GM13977 (cell line): ENCODE results near the gene UBAC2.

ENCODE experiments used
- DNase-seq: peaks from one replicate; pipeline ENCODE4 v3.0.0; 2012; ENCODE audit warnings: low spot score
- in situ Hi-C: fragments of 300-500 bp; cut with MboI; formaldehyde crosslinking; loops from one replicate; pipeline ENCODE4 v1.12.0; 2022; ENCODE audit warnings: low sequenced_read_pairs, low pct_unique_long_range_greater_than_20kb, mixed read lengths, inconsistent platforms; ENCODE audit not compliant: unreplicated experiment
- TF ChIP-seq, protein P1 (sequence below): IDR thresholded peaks from 2 replicates; pipeline ENCODE4 v1.5.1; 2012; ENCODE audit warnings: mild to moderate bottlenecking, control low read depth; ENCODE audit not compliant: insufficient read depth; ENCODE audit errors: extremely low read depth, missing control alignments

UBAC2 gene

DNA sequence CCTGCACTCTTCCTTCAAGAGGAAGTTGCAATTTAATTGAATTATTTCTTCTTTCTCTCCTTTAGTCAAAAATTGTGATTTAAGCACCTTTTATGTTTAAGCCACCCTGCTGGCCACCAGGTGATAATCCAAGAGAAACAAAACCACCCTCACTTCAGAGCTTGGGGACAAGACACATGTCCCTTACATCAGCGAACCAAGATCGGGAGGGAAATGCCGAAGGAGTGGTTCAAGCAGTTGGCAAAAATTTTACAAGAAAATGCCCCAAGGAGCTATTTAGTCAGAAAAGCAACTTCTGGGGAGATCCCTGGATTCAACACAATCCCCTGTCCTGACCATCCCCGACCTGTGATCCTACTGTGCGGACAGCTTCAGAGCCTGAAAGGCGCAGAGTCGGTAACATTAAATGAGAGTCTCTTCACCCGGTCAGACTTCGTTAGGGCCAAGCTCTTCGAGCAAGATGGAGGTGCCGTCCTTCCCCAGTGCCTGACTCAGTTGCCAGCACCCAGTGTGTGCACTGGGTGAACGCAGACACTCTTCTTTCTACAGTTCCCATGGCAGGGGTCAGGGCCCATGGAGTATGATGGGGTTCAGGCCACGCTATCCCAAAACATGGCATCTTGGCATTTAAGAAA is 222.0 kb downstream of the UBAC2 start:
- TF ChIP-seq, protein P1, sequence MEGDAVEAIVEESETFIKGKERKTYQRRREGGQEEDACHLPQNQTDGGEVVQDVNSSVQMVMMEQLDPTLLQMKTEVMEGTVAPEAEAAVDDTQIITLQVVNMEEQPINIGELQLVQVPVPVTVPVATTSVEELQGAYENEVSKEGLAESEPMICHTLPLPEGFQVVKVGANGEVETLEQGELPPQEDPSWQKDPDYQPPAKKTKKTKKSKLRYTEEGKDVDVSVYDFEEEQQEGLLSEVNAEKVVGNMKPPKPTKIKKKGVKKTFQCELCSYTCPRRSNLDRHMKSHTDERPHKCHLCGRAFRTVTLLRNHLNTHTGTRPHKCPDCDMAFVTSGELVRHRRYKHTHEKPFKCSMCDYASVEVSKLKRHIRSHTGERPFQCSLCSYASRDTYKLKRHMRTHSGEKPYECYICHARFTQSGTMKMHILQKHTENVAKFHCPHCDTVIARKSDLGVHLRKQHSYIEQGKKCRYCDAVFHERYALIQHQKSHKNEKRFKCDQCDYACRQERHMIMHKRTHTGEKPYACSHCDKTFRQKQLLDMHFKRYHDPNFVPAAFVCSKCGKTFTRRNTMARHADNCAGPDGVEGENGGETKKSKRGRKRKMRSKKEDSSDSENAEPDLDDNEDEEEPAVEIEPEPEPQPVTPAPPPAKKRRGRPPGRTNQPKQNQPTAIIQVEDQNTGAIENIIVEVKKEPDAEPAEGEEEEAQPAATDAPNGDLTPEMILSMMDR: no peak
- DNase-seq: no peak
- in situ Hi-C loops: no loop called here

DNA sequence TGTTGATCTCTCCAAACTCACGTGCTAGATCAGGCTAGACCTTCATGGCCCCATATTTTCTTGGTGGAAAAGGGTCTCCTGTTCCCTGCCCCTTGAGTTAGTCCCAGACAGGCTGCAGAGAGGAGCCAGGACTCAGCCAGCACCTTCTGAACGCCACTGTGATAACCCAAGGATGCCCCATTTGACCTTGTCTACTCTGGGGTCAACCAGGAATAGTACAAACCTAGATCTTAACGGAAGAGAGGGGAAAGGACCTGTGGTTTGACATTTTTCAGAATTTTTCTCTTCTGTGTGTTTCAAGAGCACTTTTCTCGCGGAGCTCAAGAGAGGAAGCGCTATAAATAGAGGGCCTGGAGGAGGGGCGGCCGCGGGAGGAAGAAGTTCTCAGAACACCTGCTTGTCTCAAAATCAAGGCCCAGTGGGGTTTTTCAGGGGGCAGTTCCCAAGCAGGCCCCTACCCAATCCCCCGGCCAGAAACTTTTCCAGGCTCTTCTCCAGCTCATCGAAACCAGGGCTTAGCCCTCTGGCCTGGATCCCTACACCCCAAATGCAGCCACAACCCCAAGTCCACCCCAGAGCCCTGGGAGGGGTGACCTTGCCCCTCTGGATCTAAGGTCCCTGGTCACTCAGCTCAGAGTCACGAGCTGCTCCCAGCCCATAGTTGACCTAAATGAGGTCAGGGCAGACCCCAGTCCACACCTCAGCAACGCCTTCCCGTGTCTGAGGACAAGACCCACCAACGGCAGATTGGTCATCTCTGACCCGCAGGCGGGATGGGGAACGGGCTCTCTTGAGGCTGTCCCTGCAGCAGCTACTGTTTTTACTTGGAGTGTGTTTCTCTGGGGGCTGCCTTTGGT is 225.1 kb downstream of the UBAC2 start:
- DNase-seq: peak; percentile 66
- TF ChIP-seq, protein P1: no peak
- in situ Hi-C loops: no loop called here

DNA sequence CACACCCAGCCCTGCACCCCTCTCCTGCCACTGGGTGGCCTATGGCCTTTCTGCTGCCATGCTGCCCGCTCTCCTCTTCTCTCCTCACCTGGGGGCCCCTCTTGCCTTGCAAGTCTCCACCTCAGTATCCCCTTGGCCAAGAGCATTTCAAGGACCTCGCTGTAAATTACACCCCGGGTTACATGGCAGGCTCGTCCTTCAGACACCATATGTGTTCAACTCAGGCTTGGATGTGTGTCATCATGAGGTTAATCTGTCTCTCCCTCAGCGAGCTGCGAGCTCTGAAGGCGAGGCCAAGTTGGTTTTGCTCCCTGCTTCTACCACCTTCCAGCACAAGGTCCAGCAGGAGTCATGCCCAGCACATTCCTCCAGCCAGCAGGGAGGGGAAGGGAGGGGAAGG is 225.8 kb downstream of the UBAC2 start:
- TF ChIP-seq, protein P1: no peak
- in situ Hi-C loops: no loop called here
- DNase-seq: no peak

DNA sequence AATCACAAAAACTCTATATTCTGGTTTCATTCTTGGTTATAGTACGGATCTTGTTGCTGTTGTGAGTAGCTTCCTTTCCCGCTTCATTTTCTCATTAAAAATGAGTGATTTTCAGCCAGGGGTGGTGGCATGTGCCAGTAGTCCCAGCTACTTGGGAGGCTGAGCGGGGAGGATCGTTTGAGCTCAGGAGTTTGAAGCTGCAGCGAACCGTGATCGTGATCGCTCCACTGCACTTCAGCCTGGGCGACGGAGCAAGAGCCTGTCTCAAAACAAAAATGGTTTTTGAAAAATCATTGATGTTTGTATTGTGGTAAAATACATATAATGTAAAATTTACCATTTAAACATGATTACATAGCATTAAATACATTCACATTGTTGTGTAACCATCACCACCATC is 229.0 kb downstream of the UBAC2 start:
- TF ChIP-seq, protein P1: no peak
- in situ Hi-C loops: loop anchor here (10.0 kb wide), 1 partner anchor 255 kb away; no protein-coding TSS in a partner anchor
- DNase-seq: no peak

DNA sequence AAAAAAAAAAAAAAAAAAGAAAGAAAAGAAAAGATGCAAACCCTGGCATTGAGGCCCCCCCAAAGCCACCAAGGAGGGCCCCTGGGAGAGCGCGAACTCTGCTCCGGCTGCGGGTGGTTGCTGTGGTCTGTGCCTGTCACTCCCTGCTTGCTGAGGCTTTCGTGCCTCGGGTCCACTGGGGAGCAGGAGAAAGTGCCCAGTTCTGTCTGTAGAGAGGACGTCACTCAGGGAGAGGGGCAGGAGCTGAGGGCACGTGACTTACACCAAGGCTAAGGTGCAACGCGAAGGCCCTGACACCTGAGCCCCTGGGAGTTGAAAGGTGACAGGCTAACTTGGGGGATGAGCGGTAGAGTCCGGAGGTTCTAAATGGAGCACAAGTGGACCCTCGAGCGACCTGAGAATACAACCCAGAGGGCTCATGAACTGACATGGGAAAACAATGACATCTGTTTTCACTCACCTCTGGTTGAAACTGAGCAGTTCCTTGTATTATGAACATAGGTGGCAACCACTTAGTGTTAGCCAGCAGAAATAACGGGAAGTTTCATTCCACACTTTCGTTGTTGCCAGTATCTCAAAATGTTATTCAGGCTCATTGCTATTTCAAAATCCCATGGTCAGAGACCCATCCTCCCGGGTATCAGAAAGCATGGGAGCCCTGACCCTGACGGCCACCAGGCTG is 231.4 kb downstream of the UBAC2 start:
- TF ChIP-seq, protein P1: no peak
- DNase-seq: peak; percentile 53
- in situ Hi-C loops: loop anchor here (10.0 kb wide), 1 partner anchor 257 kb away; no protein-coding TSS in a partner anchor

DNA sequence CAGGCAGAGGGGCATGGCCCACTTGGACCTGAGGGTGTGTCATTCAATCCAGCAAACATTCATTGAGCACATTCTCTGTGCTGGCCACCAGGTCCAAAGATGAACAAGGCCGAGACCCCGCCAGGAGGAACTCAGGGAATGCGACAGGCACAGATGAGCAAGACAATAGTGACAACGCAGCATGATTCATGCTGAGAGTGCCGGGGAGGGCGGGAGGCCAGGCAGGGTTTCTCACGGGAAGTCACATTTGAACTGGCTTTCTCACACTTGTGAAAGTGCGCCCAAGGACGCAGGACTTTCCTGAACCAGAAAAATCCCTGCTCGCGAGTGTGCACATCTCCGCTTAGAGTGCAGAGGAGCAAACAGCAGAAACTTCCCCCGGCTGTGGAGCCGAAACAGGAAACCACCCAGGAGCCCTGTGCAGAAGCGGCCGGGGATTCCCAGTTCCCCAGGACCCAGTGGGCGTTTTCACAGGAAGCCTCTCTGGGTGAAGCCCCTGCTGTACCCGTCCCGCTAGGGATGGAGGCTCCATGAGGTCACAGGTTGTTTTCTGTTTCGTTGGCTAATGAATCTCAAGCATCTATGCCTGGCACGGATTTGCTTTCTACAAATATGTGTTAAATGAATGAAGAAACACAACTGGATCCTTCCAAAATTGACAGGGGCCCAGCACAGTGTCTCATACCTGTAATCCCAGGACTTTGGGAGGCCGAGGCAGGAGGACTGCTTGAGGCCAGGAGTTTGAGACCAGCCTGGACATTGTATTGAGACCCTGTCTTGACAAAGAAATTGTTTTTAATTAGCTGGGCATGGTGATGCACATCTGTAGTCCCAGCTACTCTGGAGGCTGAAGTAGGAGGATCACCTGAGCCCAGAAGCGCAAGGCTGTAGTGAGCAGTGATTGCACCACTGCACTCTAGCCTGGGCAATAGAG is 232.2 kb downstream of the UBAC2 start:
- peak; percentile 68 for DNase-seq
- in situ Hi-C loops: loop anchor here (10.0 kb wide), 1 partner anchor 258 kb away; no protein-coding TSS in a partner anchor

More for the DNA sequence above, 232.2 kb downstream of the UBAC2 start:
- TF ChIP-seq, protein P1: no peak
